Trophoblast cell (in vitro differentiated cells and primary cell): ENCODE measurements around the gene NBAS.
A peak's percentile ranks its signal among the peaks of the same experiment; 100 is the strongest.

Experiments used
- DNase-seq, 2 donors: peaks; one replicate each; pipeline ENCODE4 v3.0.0-alpha.2; 2016
- H2AFZ ChIP-seq: 2 replicates; pipeline ENCODE4 v1.6.1; 2013; ENCODE audit warnings: low read length, moderate library complexity, mild to moderate bottlenecking; ENCODE audit not compliant: insufficient read depth, poor library complexity
- H2AK5ac ChIP-seq: 2 replicates; pipeline ENCODE4 v1.6.1; 2013; ENCODE audit warnings: mild to moderate bottlenecking, low read length
- H2BK120ac ChIP-seq: 2 replicates; pipeline ENCODE4 v1.6.1; 2013; ENCODE audit warnings: low read length, mild to moderate bottlenecking, moderate library complexity; ENCODE audit not compliant: insufficient read depth, poor library complexity
- H2BK12ac ChIP-seq: 2 replicates; pipeline ENCODE4 v1.6.1; 2013; ENCODE audit warnings: mild to moderate bottlenecking, low read length, moderate library complexity
- H2BK5ac ChIP-seq: 2 replicates; pipeline ENCODE4 v1.6.1; 2013; ENCODE audit warnings: low read length, low read depth, moderate library complexity, mild to moderate bottlenecking; ENCODE audit not compliant: poor library complexity
- H3K14ac ChIP-seq: 2 replicates; pipeline ENCODE4 v1.6.1; 2013; ENCODE audit warnings: mild to moderate bottlenecking, low read length
- H3K18ac ChIP-seq: 2 replicates; pipeline ENCODE4 v1.6.1; 2013; ENCODE audit warnings: mild to moderate bottlenecking, low read length
- H3K23ac ChIP-seq: 2 replicates; pipeline ENCODE4 v1.6.1; 2013; ENCODE audit warnings: low read length
- H3K27ac ChIP-seq: 2 replicates; pipeline ENCODE4 v1.5.1; 2013; ENCODE audit warnings: low read depth, mild to moderate bottlenecking, inconsistent platforms, low read length, moderate library complexity
- H3K27me3 ChIP-seq: 2 replicates; pipeline ENCODE4 v1.6.1; 2013; ENCODE audit warnings: inconsistent platforms, mild to moderate bottlenecking, low read length, moderate library complexity; ENCODE audit not compliant: insufficient read depth
- H3K36me3 ChIP-seq, 2 experiments: 1 replicate in 1 of 2; 2 replicates in 1 of 2; pipeline ENCODE4 v1.6.1; 2013; ENCODE audit warnings: low read length in 2 of 2, mild to moderate bottlenecking in 2 of 2, moderate library complexity in 1 of 2; ENCODE audit not compliant: insufficient read depth in 2 of 2, control insufficient read depth in 1 of 2
- H3K4ac ChIP-seq: 2 replicates; pipeline ENCODE4 v1.6.1; 2013; ENCODE audit warnings: low read depth, mild to moderate bottlenecking, low read length, moderate library complexity
- H3K4me1 ChIP-seq, 2 experiments: 1 replicate in 1 of 2; 2 replicates in 1 of 2; pipeline ENCODE4 v1.6.1; 2013; ENCODE audit warnings: low read length in 2 of 2, mild to moderate bottlenecking in 2 of 2, moderate library complexity in 1 of 2; ENCODE audit not compliant: insufficient read depth in 2 of 2, control insufficient read depth in 1 of 2
- H3K4me2 ChIP-seq: 2 replicates; pipeline ENCODE4 v1.6.1; 2013; ENCODE audit warnings: inconsistent platforms, mild to moderate bottlenecking, low read length, moderate library complexity
- H3K4me3 ChIP-seq: 2 replicates; pipeline ENCODE4 v1.5.1; 2013; ENCODE audit warnings: mild to moderate bottlenecking, low read depth, low read length, inconsistent platforms
- H3K79me1 ChIP-seq: one replicate; pipeline ENCODE4 v1.6.1; 2013; ENCODE audit warnings: low read length
- H3K79me2 ChIP-seq: 2 replicates; pipeline ENCODE4 v1.6.1; 2013; ENCODE audit warnings: low read length, mild to moderate bottlenecking; ENCODE audit not compliant: control insufficient read depth, insufficient read depth, poor library complexity
- H3K9ac ChIP-seq: 2 replicates; pipeline ENCODE4 v1.6.1; 2013; ENCODE audit warnings: mild to moderate bottlenecking, low read length
- H3K9me3 ChIP-seq: 2 replicates; pipeline ENCODE4 v1.6.1; 2013; ENCODE audit warnings: low read depth, mild to moderate bottlenecking, control low read depth, inconsistent platforms, low read length; ENCODE audit not compliant: insufficient read depth
- H4K12ac ChIP-seq: 2 replicates; pipeline ENCODE4 v1.6.1; 2013; ENCODE audit warnings: low read depth, mild to moderate bottlenecking, low read length, moderate library complexity
- H4K8ac ChIP-seq: 2 replicates; pipeline ENCODE4 v1.6.1; 2013; ENCODE audit warnings: low read depth, mild to moderate bottlenecking, low read length, moderate library complexity
- H4K91ac ChIP-seq: one replicate; pipeline ENCODE4 v1.6.1; 2013; ENCODE audit warnings: low read depth, mild to moderate bottlenecking, low read length, moderate library complexity
- WGBS: extraction: QIAGEN DNeasy Blood & Tissue Kit; methylation state at CpG from one replicate; pipeline ENCODE4 v1.1.7; 2013; ENCODE audit warnings: missing lambda C conversion rate; ENCODE audit not compliant: insufficient read length, insufficient coverage; ENCODE audit errors: extremely low coverage; 5-methylcytosine and 5-hydroxymethylcytosine counted together

Gene NBAS

DNA sequence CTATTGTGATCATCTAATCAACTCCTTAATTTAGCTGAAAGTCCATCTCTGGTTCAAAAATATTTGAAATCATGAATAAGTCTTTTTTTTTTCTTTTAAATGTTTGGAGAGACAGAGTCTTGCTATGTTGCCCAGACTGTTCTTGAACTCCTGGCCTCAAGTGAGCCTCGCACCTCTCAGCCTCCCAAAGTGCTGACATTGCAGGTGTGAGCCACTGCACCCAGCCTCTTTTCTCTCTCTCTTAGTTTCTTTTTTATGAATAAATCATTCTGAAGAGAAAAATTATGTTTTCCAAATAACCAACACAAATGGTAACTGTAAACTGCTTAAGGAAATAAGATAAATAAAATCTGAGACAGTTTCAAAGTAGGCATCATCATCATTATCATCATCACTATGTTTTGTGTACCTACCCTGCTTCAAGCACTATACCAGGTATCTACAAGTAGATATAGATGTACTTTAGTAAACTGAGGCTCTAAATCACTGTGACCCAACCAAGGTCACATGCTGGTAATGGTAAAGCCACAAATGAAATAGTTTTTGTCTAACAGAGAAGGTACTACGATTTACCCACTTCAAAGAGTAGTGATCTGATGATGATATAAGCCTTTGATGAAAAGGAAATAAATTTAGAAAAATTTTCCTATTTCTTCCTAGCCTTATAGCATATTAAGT, 5.0 kb upstream of the NBAS start:
- WGBS: no CpG with 5 or more reads among the region's 2 CpGs
- Histone ChIP-seq H3K23ac (no peak overlapping the region), H2BK5ac (no peak overlapping the region), H2AFZ (no peak overlapping the region), H2BK12ac (no peak overlapping the region), H3K36me3 (no peaks in the 10 kb centered on the region), H3K9me3 (no peaks in the 10 kb centered on the region), H3K4me3 (no peak overlapping the region), H3K14ac (no peak overlapping the region), H3K18ac (no peak overlapping the region), H2AK5ac (no peak overlapping the region), H4K91ac (no peak overlapping the region), H3K9ac (no peak overlapping the region), H3K4ac (no peak overlapping the region), H3K4me2 (no peak overlapping the region), H3K4me1 (no peaks in the 10 kb centered on the region), H3K79me1 (peaks cover 5% of the 10 kb centered on the region), H2BK120ac (no peak overlapping the region), H3K27me3 (no peaks in the 10 kb centered on the region), H4K12ac (no peak overlapping the region), H4K8ac (no peak overlapping the region), H3K79me2 (peaks cover under 1% of the 10 kb centered on the region), H3K27ac (no peak overlapping the region)
- no peak for DNase-seq

- Histone ChIP-seq H3K27me3 (no peaks in the 10 kb centered on the region), H4K91ac (no peak overlapping the region), H3K9me3 (no peaks in the 10 kb centered on the region), H2BK120ac (no peak overlapping the region), H3K4me2 (no peak overlapping the region), H3K23ac (no peak overlapping the region), H3K18ac (no peak overlapping the region), H3K79me2 (peaks cover 5% of the 10 kb centered on the region), H2AFZ (no peak overlapping the region), H4K12ac (no peak overlapping the region), H4K8ac (no peak overlapping the region), H2AK5ac (no peak overlapping the region), H2BK12ac (no peak overlapping the region), H3K79me1 (peaks cover 7% of the 10 kb centered on the region), H3K4me3 (no peak overlapping the region), H3K4ac (no peak overlapping the region), H3K27ac (no peak overlapping the region), H2BK5ac (no peak overlapping the region), H3K36me3 (no peaks in the 10 kb centered on the region), H3K9ac (no peak overlapping the region), H3K14ac (no peak overlapping the region), H3K4me1 (no peaks in the 10 kb centered on the region)
- WGBS: no CpG with 5 or more reads among the region's 3 CpGs
- DNase-seq: no peak
Measured at GRCh38 chr2:15565392-15565791, 4.3 kb upstream of the NBAS start.

DNA sequence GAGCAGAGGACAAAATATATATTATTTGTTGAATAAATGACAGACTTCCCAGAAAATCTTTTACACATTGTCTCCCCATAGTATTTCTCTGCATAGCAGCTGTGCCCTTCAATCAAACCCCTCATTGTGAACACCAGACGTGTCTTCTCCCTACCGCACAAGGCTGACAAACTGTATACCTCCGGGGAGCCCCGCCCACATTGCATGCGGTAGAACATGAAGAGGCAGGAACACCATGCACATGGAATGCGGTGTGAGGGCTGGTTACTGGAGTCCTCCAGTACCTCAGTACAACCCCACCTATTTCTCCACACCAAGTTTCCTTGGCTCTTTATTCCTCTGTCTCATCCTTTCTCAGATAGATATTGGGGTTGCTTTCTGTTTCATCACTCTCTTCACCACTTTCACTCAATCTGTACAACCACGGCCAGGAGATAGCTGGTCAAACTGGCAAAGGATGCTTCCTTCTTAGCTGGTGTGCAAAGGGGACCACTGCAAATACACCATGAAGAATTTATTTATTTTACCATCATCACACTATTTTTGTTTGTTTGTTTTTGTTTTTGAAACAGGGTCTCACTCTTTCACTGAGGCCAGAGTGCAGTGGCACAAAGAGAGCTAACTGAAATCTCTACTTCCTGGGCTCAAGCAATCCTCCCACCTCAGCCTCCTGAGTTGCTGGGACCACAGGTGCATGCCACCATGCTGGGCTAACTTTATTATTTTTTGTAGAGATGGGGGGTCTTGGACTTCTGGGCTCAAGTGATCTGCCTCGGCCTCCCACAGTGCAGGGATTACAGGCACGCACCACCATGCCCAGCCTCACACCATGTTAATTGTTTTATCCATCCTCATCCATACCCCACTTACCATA, 2.3 kb upstream of the NBAS start:
- no peaks in the 10 kb centered on the region for H3K36me3 ChIP-seq
- no peak overlapping the region for H4K91ac ChIP-seq
- no peak for DNase-seq
- WGBS: no CpG with 5 or more reads among the region's 9 CpGs
- no peak overlapping the region for H3K4me2 ChIP-seq
- no peak overlapping the region for H3K4ac ChIP-seq
- H2AK5ac ChIP-seq: no peak overlapping the region
- no peak overlapping the region for H3K27ac ChIP-seq
- no peak overlapping the region for H4K12ac ChIP-seq
- H3K79me1 ChIP-seq: peaks cover 7% of the 10 kb centered on the region
- H2BK120ac ChIP-seq: no peak overlapping the region
- no peak overlapping the region for H2BK12ac ChIP-seq
- no peaks in the 10 kb centered on the region for H3K27me3 ChIP-seq
- H2BK5ac ChIP-seq: no peak overlapping the region
- H4K8ac ChIP-seq: no peak overlapping the region
- no peaks in the 10 kb centered on the region for H3K4me1 ChIP-seq
- H2AFZ ChIP-seq: no peak overlapping the region
- no peak overlapping the region for H3K18ac ChIP-seq
- H3K79me2 ChIP-seq: peaks cover 6% of the 10 kb centered on the region
- H3K4me3 ChIP-seq: no peak overlapping the region
- peak overlapping the region; percentile 44 for H3K9ac ChIP-seq
- H3K14ac ChIP-seq: no peak overlapping the region
- H3K23ac ChIP-seq: no peak overlapping the region
- H3K9me3 ChIP-seq: no peaks in the 10 kb centered on the region

DNA sequence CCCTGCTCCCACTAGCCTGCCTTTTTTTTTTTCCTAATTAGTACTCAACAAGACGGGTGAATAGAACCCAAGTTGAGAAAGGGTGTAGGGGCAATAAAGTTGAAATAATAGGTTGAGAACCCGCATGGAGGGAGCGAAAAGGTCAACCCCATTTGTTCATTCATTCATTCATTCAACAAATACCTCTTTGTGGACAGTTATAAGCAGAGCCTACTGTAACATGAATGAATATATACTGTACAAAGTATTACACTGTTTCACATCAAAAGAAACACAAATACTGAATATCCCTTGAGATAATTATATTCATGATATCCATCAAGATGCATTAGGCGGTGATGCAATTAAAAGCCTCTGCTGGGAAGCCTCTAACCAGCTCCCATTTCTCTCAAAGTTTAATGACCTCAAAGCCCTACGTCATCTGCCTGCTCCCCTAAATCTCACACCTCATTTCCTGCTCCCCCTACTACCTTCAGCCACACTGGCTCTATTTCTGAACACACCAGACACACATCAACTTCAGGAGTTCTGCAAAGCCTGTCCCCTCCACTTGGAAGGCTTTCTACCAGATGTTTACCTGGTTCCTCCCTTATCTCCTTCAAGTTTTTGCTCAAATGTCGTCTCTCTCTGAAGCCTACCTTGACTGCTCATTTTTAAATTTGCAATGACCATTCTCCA, 1.4 kb upstream of the NBAS start:
- H2AK5ac ChIP-seq: no peak overlapping the region
- no peak overlapping the region for H3K27ac ChIP-seq
- DNase-seq: no peak
- no peak overlapping the region for H3K4me2 ChIP-seq
- no peak overlapping the region for H2BK120ac ChIP-seq
- peaks cover 7% of the 10 kb centered on the region for H3K79me1 ChIP-seq
- no peak overlapping the region for H3K4ac ChIP-seq
- H3K27me3 ChIP-seq: no peaks in the 10 kb centered on the region
- H2BK5ac ChIP-seq: no peak overlapping the region
- no peaks in the 10 kb centered on the region for H3K4me1 ChIP-seq
- no peak overlapping the region for H4K12ac ChIP-seq
- no peak overlapping the region for H3K4me3 ChIP-seq
- H4K91ac ChIP-seq: no peak overlapping the region
- H3K36me3 ChIP-seq: no peaks in the 10 kb centered on the region
- H2AFZ ChIP-seq: no peak overlapping the region
- no peak overlapping the region for H3K14ac ChIP-seq
- H3K23ac ChIP-seq: no peak overlapping the region
- no peak overlapping the region for H3K18ac ChIP-seq
- peaks cover 6% of the 10 kb centered on the region for H3K79me2 ChIP-seq
- H3K9me3 ChIP-seq: no peaks in the 10 kb centered on the region
- H3K9ac ChIP-seq: no peak overlapping the region
- WGBS: no CpG with 5 or more reads among the region's 6 CpGs
- no peak overlapping the region for H2BK12ac ChIP-seq
- H4K8ac ChIP-seq: no peak overlapping the region
